GM23248 (cell line): ENCODE data around the gene PIGM. TPM values are rescaled to one million over a fixed set of nuclear protein-coding genes. Genes with fewer than 3 reads are reported as not detected.
"Not testable (repeated sequence)": the region's sequence is repeated elsewhere in the genome, so short reads cannot be mapped to it uniquely, and the experiment has no call there.

Experiments
- DNase-seq: peaks from one replicate; pipeline ENCODE4 v3.0.0-alpha.2; 2015
- H2AFZ ChIP-seq: fragments of 200-600 bp; sonication (generic); 2 replicates; pipeline ENCODE4 v1.6.1; 2016; ENCODE audit warnings: antibody characterized with exemption
- H3F3A ChIP-seq: fragments of 200-600 bp; sonication (generic); 2 replicates; pipeline ENCODE4 v1.6.1; 2016; ENCODE audit warnings: mild to moderate bottlenecking, antibody characterized with exemption, mixed run types; ENCODE audit not compliant: insufficient read depth
- H3K27ac ChIP-seq: fragments of 200-600 bp; sonication (generic); 2 replicates; pipeline ENCODE4 v1.5.1; 2016; ENCODE audit warnings: mild to moderate bottlenecking
- H3K27me3 ChIP-seq: fragments of 200-600 bp; sonication (generic); replicated peaks from 2 replicates; pipeline ENCODE4 v1.6.1; 2016; ENCODE audit warnings: mild to moderate bottlenecking; ENCODE audit not compliant: insufficient read depth
- H3K36me3 ChIP-seq: fragments of 200-600 bp; sonication (generic); 2 replicates; pipeline ENCODE4 v1.6.1; 2016; ENCODE audit warnings: low read depth, mild to moderate bottlenecking
- H3K4me1 ChIP-seq: fragments of 200-600 bp; sonication (generic); 2 replicates; pipeline ENCODE4 v1.6.1; 2016; ENCODE audit warnings: mild to moderate bottlenecking; ENCODE audit not compliant: insufficient read depth
- H3K4me2 ChIP-seq: fragments of 200-600 bp; sonication (generic); one replicate; pipeline ENCODE4 v1.6.1; 2016; ENCODE audit warnings: mild to moderate bottlenecking; ENCODE audit not compliant: unreplicated experiment
- H3K4me3 ChIP-seq: fragments of 200-600 bp; sonication (generic); 2 replicates; pipeline ENCODE4 v1.5.1; 2016; ENCODE audit warnings: mild to moderate bottlenecking
- H3K79me2 ChIP-seq: fragments of 200-600 bp; sonication (generic); 2 replicates; pipeline ENCODE4 v1.6.1; 2016; ENCODE audit warnings: mild to moderate bottlenecking; ENCODE audit not compliant: insufficient read depth
- H3K9ac ChIP-seq: fragments of 200-600 bp; sonication (generic); 2 replicates; pipeline ENCODE4 v1.6.1; 2016; ENCODE audit warnings: mild to moderate bottlenecking
- H3K9me2 ChIP-seq: fragments of 200-600 bp; sonication (generic); 2 replicates; pipeline ENCODE4 v1.6.1; 2016; ENCODE audit warnings: mixed run types, mild to moderate bottlenecking, moderate library complexity; ENCODE audit not compliant: insufficient read depth
- H3K9me3 ChIP-seq: fragments of 200-600 bp; sonication (generic); one replicate; pipeline ENCODE4 v1.6.1; 2017; ENCODE audit warnings: low read depth
- H4K20me1 ChIP-seq: fragments of 200-600 bp; sonication (generic); 2 replicates; pipeline ENCODE4 v1.6.0; 2016; ENCODE audit not compliant: insufficient read depth
- EZH2 ChIP-seq: fragments of 200-600 bp; sonication (generic); IDR thresholded peaks from 2 replicates; pipeline ENCODE4 v1.6.1; 2018; ENCODE audit warnings: antibody characterized with exemption, mild to moderate bottlenecking; ENCODE audit not compliant: insufficient read depth, poor library complexity, severe bottlenecking
- EZH2phosphoT487 ChIP-seq: fragments of 200-600 bp; sonication (generic); IDR thresholded peaks from 2 replicates; pipeline ENCODE4 v1.6.1; 2018; ENCODE audit warnings: antibody characterized with exemption, moderate library complexity, mild to moderate bottlenecking, low read depth; ENCODE audit not compliant: insufficient read depth
- WGBS, 2 experiments: methylation state at CpG; one replicate each; pipeline ENCODE4 v1.1.6; 2015 to 2017; ENCODE audit warnings: low lambda C conversion rate in 2 of 2, low coverage in 1 of 2; ENCODE audit errors: missing lambda C conversion rate in 2 of 2; 5-methylcytosine and 5-hydroxymethylcytosine counted together
- in situ Hi-C: fragments of 300-500 bp; cut with MboI; formaldehyde crosslinking; loops from 2 replicates; pipeline ENCODE4 v1.15.0; 2020
- polyA plus RNA-seq: library from polyadenylated mRNA; unstranded; fragments of >200 nt; fragmentation: Nextera tagmentation; extraction: Ambion mirVana; gene quantifications from 2 replicates; pipeline ENCODE4 v1.2.1, GENCODE V29; 2016
- total RNA-seq: library from RNA; depleted of rRNA; stranded (reverse); fragments of >200 nt; shearing (Covaris generic); gene quantifications from 2 replicates; pipeline ENCODE4 v1.2.3, GENCODE V29; 2014

Gene PIGM
- total and polyA plus RNA-seq, 2 experiments from 2014 or later, result 5.4 to 5.5 TPM

- Histone ChIP-seq H3F3A (peaks cover 3% of the 10 kb centered on the region), H3K27me3 (peaks cover 45% of the 10 kb centered on the region), H3K36me3 (no peaks in the 10 kb centered on the region), H3K9me3 (no peaks in the 10 kb centered on the region), H3K79me2 (no peaks in the 10 kb centered on the region), H2AFZ (no peak overlapping the region), H3K9me2 (no peaks in the 10 kb centered on the region), H3K27ac (no peak overlapping the region), H3K4me2 (no peak overlapping the region), H3K4me3 (no peak overlapping the region), H3K4me1 (peaks cover 4% of the 10 kb centered on the region), H3K9ac (no peak overlapping the region), H4K20me1 (no peaks in the 10 kb centered on the region)
- WGBS, 2 experiments, result 60 to 64% methylated on average over 7 of the region's 7 CpGs
- TF ChIP-seq EZH2 (no peak), EZH2phosphoT487 (no peak)
- in situ Hi-C loops, result no loop called here
- DNase-seq, result no peak
Observed at GRCh38 chr1:160053548-160054365, 22.0 kb upstream of the PIGM start.

GRCh38 chr1:160052936-160053335 is 21.1 kb upstream of the PIGM start:
- no peak for TF ChIP-seq EZH2phosphoT487
- TF ChIP-seq EZH2, result no peak
- no peak overlapping the region for H3K4me3 ChIP-seq
- no peak overlapping the region for H3K9ac ChIP-seq
- H2AFZ ChIP-seq, result no peak overlapping the region
- H3K27ac ChIP-seq, result no peak overlapping the region
- no peaks in the 10 kb centered on the region for H3K9me3 ChIP-seq
- 36 to 40% methylated on average over 6 of the region's 6 CpGs for WGBS, 2 experiments
- no peaks in the 10 kb centered on the region for H4K20me1 ChIP-seq
- no peak overlapping the region for H3K4me2 ChIP-seq
- H3F3A ChIP-seq, result peaks cover 8% of the 10 kb centered on the region
- in situ Hi-C loops, result no loop called here
- DNase-seq, result no peak
- H3K36me3 ChIP-seq, result no peaks in the 10 kb centered on the region
- peaks cover 44% of the 10 kb centered on the region for H3K27me3 ChIP-seq
- no peaks in the 10 kb centered on the region for H3K79me2 ChIP-seq
- H3K9me2 ChIP-seq, result no peaks in the 10 kb centered on the region
- H3K4me1 ChIP-seq, result peaks cover 8% of the 10 kb centered on the region

- Histone ChIP-seq H4K20me1 (no peaks in the 10 kb centered on the region), H3K9me2 (no peaks in the 10 kb centered on the region), H2AFZ (no peak overlapping the region), H3K4me3 (no peak overlapping the region), H3K9ac (no peak overlapping the region), H3K4me1 (peaks cover 16% of the 10 kb centered on the region), H3K4me2 (no peak overlapping the region), H3K9me3 (no peaks in the 10 kb centered on the region), H3K79me2 (no peaks in the 10 kb centered on the region), H3K36me3 (no peaks in the 10 kb centered on the region), H3K27me3 (peaks cover 31% of the 10 kb centered on the region), H3F3A (peaks cover 8% of the 10 kb centered on the region), H3K27ac (no peak overlapping the region)
- no peak for DNase-seq
- WGBS, 2 experiments, result 6 to 9% methylated on average over 1 of the region's 1 CpG
- TF ChIP-seq EZH2phosphoT487 (no peak), EZH2 (no peak)
- in situ Hi-C loops, result no loop called here
Observed at GRCh38 chr1:160050619-160051018, 18.8 kb upstream of the PIGM start.

GRCh38 chr1:160050182-160050581 is 18.4 kb upstream of the PIGM start:
- Histone ChIP-seq H3K27me3 (peaks cover 29% of the 10 kb centered on the region), H3K4me1 (peaks cover 16% of the 10 kb centered on the region)
- H3K9ac ChIP-seq, H3K9me2 ChIP-seq, H3K4me3 ChIP-seq, DNase-seq, H3K79me2 ChIP-seq, H3K9me3 ChIP-seq, H3K27ac ChIP-seq, H3K4me2 ChIP-seq, H3K36me3 ChIP-seq, H4K20me1 ChIP-seq, H2AFZ ChIP-seq, in situ Hi-C loops, H3F3A ChIP-seq: not testable (repeated sequence)
- WGBS, 2 experiments, result 37 to 40% methylated on average over 2 of the region's 2 CpGs

- Histone ChIP-seq H3K4me3 (no peak overlapping the region), H3K27ac (no peak overlapping the region), H3F3A (peaks cover 8% of the 10 kb centered on the region), H4K20me1 (no peaks in the 10 kb centered on the region), H3K4me1 (peaks cover 16% of the 10 kb centered on the region), H3K9ac (no peak overlapping the region), H3K36me3 (no peaks in the 10 kb centered on the region), H3K27me3 (peaks cover 25% of the 10 kb centered on the region), H2AFZ (no peak overlapping the region), H3K9me3 (no peaks in the 10 kb centered on the region), H3K9me2 (no peaks in the 10 kb centered on the region), H3K79me2 (no peaks in the 10 kb centered on the region), H3K4me2 (no peak overlapping the region)
- 35 to 45% methylated on average over 3 of the region's 3 CpGs for WGBS, 2 experiments
- in situ Hi-C loops, result no loop called here
- TF ChIP-seq EZH2phosphoT487 (no peak), EZH2 (no peak)
- no peak for DNase-seq
Observed at GRCh38 chr1:160049101-160049500, 17.3 kb upstream of the PIGM start.
